Kidney (tissue), 14 donors: ENCODE data around the gene GBE1. TPM values are rescaled to one million over a fixed set of nuclear protein-coding genes. Genes with fewer than 3 reads are reported as not detected.

Experiments used
- DNase-seq, 5 donors: peaks; one replicate each; pipeline ENCODE4 v3.0.0-alpha.2; 2013 to 2020
- FAIRE-seq: peaks from 2 replicates; lab custom pipeline; 2012; peaks lifted over from hg19 to GRCh38; lab: Jason Lieb, UNC
- H3K27ac ChIP-seq, 2 donors: one replicate each; pipeline ENCODE4 v1.7.0; 2013; ENCODE audit warnings: low read depth in 2 of 2, low read length in 2 of 2, inconsistent platforms in 1 of 2
- H3K27me3 ChIP-seq: one replicate; pipeline ENCODE4 v1.7.1; 2013; ENCODE audit warnings: low read length, inconsistent platforms; ENCODE audit not compliant: control insufficient read depth, insufficient read depth
- H3K36me3 ChIP-seq, 3 donors: one replicate each; pipeline versions ENCODE4 v1.7.0 to v1.7.1; 2013; ENCODE audit warnings: low read length in 3 of 3, control low read depth in 1 of 3, inconsistent platforms in 1 of 3; ENCODE audit not compliant: insufficient read depth in 3 of 3, control insufficient read depth in 2 of 3
- H3K4me1 ChIP-seq, 3 donors: one replicate each; pipeline versions ENCODE4 v1.7.0 to v1.7.1; 2013; ENCODE audit warnings: low read length in 3 of 3, inconsistent platforms in 1 of 3, low read depth in 1 of 3; ENCODE audit not compliant: control insufficient read depth in 2 of 3, insufficient read depth in 2 of 3
- H3K4me3 ChIP-seq, 3 donors: one replicate each; pipeline versions ENCODE4 v1.7.0 to v1.8.1; 2013; ENCODE audit warnings: low read length in 3 of 3, control low read depth in 1 of 3, inconsistent platforms in 1 of 3
- H3K9ac ChIP-seq, 3 donors: one replicate each; pipeline versions ENCODE4 v1.7.0 to v1.7.1; 2013; ENCODE audit warnings: low read length in 3 of 3, control low read depth in 1 of 3, inconsistent platforms in 1 of 3
- H3K9me3 ChIP-seq, 3 donors: one replicate each; pipeline versions ENCODE4 v1.7.0 to v1.7.1; 2013; ENCODE audit warnings: low read length in 3 of 3, control low read depth in 1 of 3, inconsistent platforms in 1 of 3; ENCODE audit not compliant: control insufficient read depth in 2 of 3, insufficient read depth in 1 of 3
- intact Hi-C: fragments of 100-400 bp; cut with DNase I; formaldehyde crosslinking; loops from one replicate; pipeline ENCODE4 v1.11.1; 2022
- polyA plus RNA-seq: library from polyadenylated mRNA; stranded (reverse); fragments of 350-450 nt; fragmentation: Illumina TruSeq; extraction: RNeasy Lipid Tissue Mini Kit (QIAGEN cat#74804); gene quantifications from one replicate; pipeline ENCODE4 v1.2.3, GENCODE V29; 2014; ENCODE audit warnings: low read depth, low replicate concordance; ENCODE audit not compliant: insufficient read depth
- total RNA-seq: library from RNA; stranded (reverse); fragmentation: NEBNext Ultra II Directional; extraction: Animal tissue kit (Norgen Biotek cat#: 25700); gene quantifications from one replicate; pipeline ENCODE4 v1.2.1, GENCODE V29; 2021
- TF ChIP-seq, protein P1 (sequence below): IDR thresholded peaks from 3 replicates; pipeline ENCODE4 v1.5.1; 2012; ENCODE audit warnings: mild to moderate bottlenecking, moderate library complexity, borderline replicate concordance; ENCODE audit not compliant: insufficient read depth; ENCODE audit errors: extremely low read depth
- donor health status: control.
- donor health status: control.
- donor health status: control.
- donor health status: control.
- donor health status: control.
- donor health status: DM: yes; HTN: yes; CAD: no.
- donor health status: Normal renal cell carcinoma (clear cell type).

The GBE1 gene
- total and polyA plus RNA-seq, 2 donors from 2014 or later, result 29.3 to 36.2 TPM

- no peaks in the 10 kb centered on the region for H3K9me3 ChIP-seq
- H3K27me3 ChIP-seq, result no peaks in the 10 kb centered on the region
- intact Hi-C loops, result no loop called here
- H3K4me3 ChIP-seq, result no peak overlapping the region
- no peak overlapping the region for H3K9ac ChIP-seq
- H3K4me1 ChIP-seq, result no peaks in the 10 kb centered on the region
- DNase-seq (no peak), FAIRE-seq (peak; percentile 19)
- H3K36me3 ChIP-seq, result no peaks in the 10 kb centered on the region
- H3K27ac ChIP-seq, result no peak overlapping the region
- TF ChIP-seq, protein P1, sequence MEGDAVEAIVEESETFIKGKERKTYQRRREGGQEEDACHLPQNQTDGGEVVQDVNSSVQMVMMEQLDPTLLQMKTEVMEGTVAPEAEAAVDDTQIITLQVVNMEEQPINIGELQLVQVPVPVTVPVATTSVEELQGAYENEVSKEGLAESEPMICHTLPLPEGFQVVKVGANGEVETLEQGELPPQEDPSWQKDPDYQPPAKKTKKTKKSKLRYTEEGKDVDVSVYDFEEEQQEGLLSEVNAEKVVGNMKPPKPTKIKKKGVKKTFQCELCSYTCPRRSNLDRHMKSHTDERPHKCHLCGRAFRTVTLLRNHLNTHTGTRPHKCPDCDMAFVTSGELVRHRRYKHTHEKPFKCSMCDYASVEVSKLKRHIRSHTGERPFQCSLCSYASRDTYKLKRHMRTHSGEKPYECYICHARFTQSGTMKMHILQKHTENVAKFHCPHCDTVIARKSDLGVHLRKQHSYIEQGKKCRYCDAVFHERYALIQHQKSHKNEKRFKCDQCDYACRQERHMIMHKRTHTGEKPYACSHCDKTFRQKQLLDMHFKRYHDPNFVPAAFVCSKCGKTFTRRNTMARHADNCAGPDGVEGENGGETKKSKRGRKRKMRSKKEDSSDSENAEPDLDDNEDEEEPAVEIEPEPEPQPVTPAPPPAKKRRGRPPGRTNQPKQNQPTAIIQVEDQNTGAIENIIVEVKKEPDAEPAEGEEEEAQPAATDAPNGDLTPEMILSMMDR, result no peak
Measured at GRCh38 chr3:81696090-81696489, 65.4 kb downstream of the GBE1 start.

DNA sequence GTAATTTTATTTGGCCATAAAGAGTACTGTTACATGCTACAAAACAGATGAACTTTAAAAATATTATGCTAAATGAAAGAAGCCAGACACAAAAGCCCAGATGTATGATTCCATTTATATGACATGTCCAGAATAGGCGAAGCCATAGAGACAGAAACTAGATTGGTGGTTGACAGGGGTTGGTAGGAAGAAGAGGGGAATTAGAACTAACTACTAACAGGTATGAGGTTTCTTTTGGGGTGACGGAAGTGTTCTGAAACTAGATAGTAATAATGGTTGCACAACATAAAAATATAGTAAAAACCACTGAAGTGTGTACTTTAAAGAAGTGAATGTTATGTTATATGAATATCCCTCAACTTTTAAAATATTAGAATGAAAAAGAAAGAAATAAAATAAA, 66.1 kb downstream of the GBE1 start:
- H3K9ac ChIP-seq, result no peak overlapping the region
- no peaks in the 10 kb centered on the region for H3K9me3 ChIP-seq
- intact Hi-C loops, result no loop called here
- no peaks in the 10 kb centered on the region for H3K4me1 ChIP-seq
- FAIRE-seq (no peak), DNase-seq (no peak)
- TF ChIP-seq, protein P1, result no peak
- H3K36me3 ChIP-seq, result no peaks in the 10 kb centered on the region
- H3K4me3 ChIP-seq, result no peak overlapping the region
- no peak overlapping the region for H3K27ac ChIP-seq
- H3K27me3 ChIP-seq, result no peaks in the 10 kb centered on the region

DNA sequence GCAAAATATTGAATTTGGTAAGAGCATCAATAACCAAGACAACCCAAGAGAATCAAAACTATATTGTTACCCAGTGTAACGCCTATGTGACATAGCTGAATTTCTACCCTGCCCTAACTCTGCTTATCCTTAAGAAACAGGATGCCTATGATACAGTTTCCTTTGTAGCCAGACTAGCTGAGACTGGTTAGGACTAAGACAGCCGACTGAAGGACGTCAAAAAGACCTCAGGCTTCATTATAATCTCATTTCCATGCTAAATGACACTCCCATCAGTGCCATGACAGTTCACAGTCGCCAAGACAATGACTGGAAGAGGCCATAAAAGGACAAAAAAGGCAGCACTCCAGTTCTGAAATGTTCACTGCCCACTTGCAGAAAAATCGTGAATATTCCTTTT, 66.8 kb downstream of the GBE1 start:
- TF ChIP-seq, protein P1, result no peak
- no peak overlapping the region for H3K9ac ChIP-seq
- no peak overlapping the region for H3K27ac ChIP-seq
- no peaks in the 10 kb centered on the region for H3K9me3 ChIP-seq
- no peaks in the 10 kb centered on the region for H3K36me3 ChIP-seq
- FAIRE-seq, result no peak
- no peaks in the 10 kb centered on the region for H3K4me1 ChIP-seq
- H3K4me3 ChIP-seq, result no peak overlapping the region
- no peak for DNase-seq
- H3K27me3 ChIP-seq, result no peaks in the 10 kb centered on the region
- intact Hi-C loops, result no loop called here

- Histone ChIP-seq H3K9ac (no peak overlapping the region), H3K27me3 (no peaks in the 10 kb centered on the region), H3K36me3 (no peaks in the 10 kb centered on the region), H3K4me3 (no peak overlapping the region), H3K27ac (no peak overlapping the region), H3K9me3 (no peaks in the 10 kb centered on the region), H3K4me1 (no peaks in the 10 kb centered on the region)
- TF ChIP-seq, protein P1, result no peak
- DNase-seq (no peak), FAIRE-seq (no peak)
- intact Hi-C loops, result no loop called here
Measured at GRCh38 chr3:81692766-81693165, 68.7 kb downstream of the GBE1 start.
